ENCODE measurements around the gene SCARF1. TPM values are rescaled to one million over a fixed set of nuclear protein-coding genes. Genes with fewer than 3 reads are reported as not detected.

Gene SCARF1
- total RNA-seq, 1 donor from 2014 or later: 289 TPM

DNA sequence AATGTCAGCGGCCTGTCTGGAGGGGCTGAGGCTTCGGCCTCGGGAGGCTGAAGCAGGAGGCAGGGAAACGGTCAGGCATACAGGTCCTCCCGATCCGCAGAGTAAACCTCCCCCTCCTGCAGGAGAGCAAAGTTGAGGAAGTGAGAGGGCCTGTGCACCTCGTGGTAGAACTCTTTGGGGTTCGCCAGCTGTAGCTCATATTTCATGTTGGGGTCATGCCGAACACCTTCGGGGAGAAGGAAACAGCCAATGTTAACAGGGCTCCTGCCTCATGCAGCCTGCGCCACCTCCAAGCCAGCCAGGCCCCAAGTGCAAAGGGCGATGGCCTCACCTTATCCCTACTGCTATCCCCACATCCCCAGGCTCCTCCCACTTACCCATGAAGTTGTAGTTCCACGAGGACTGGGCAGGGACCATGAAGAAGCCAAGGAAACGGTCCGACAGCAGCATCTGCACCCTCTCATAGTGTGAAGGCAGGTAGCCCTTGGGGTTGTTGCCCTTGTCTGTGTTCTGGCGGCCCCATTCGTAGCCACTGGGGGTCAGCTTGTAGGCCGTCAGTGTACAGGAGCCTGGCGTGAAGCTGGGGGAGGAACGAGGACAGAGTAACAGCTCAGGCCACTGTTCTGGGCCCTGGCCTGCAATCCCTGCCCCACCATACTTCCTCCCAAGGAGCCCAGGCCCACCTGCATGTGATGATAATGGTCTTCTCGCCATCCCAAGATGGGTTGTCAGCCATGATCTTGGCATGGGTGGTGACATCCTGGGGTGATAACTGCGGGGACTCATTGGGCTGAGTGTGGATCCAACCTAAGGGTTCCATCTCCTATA is 5.4 kb upstream of the SCARF1 start:
- Mint-ChIP-seq H3K4me3 (ENCODE audit: unreplicated experiment) (no peak overlapping the region), H3K9me3 (ENCODE audit: unreplicated experiment) (no peaks in the 10 kb centered on the region), H3K27me3 (ENCODE audit: unreplicated experiment) (peaks cover 8% of the 10 kb centered on the region), H3K27ac (ENCODE audit: unreplicated experiment) (no peak overlapping the region), H3K36me3 (ENCODE audit: low read depth, unreplicated experiment) (peaks cover 30% of the 10 kb centered on the region), H3K4me1 (ENCODE audit: unreplicated experiment) (peaks cover 17% of the 10 kb centered on the region)
- TF ChIP-seq, protein P1, sequence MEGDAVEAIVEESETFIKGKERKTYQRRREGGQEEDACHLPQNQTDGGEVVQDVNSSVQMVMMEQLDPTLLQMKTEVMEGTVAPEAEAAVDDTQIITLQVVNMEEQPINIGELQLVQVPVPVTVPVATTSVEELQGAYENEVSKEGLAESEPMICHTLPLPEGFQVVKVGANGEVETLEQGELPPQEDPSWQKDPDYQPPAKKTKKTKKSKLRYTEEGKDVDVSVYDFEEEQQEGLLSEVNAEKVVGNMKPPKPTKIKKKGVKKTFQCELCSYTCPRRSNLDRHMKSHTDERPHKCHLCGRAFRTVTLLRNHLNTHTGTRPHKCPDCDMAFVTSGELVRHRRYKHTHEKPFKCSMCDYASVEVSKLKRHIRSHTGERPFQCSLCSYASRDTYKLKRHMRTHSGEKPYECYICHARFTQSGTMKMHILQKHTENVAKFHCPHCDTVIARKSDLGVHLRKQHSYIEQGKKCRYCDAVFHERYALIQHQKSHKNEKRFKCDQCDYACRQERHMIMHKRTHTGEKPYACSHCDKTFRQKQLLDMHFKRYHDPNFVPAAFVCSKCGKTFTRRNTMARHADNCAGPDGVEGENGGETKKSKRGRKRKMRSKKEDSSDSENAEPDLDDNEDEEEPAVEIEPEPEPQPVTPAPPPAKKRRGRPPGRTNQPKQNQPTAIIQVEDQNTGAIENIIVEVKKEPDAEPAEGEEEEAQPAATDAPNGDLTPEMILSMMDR (IDR thresholded peaks at IDR 0.05; ENCODE audit: unreplicated experiment): no peak
- DNase-seq (ENCODE audit: low spot score): no peak

GRCh38 chr17:1649844-1650501 is 4.4 kb upstream of the SCARF1 start, which contains the start of gene RILP:
Gene RILP, minus strand, starts transcription at chr17:1649866. Its CDS starts 62 bp downstream, at chr17:1649804.
- Mint-ChIP-seq H3K36me3 (ENCODE audit: low read depth, unreplicated experiment) (peaks cover 25% of the 10 kb centered on the region), H3K4me1 (ENCODE audit: unreplicated experiment) (peaks cover 25% of the 10 kb centered on the region), H3K27ac (ENCODE audit: unreplicated experiment) (no peak within 1 kb of the TSS), H3K27me3 (ENCODE audit: unreplicated experiment) (peaks cover 12% of the 10 kb centered on the region), H3K9me3 (ENCODE audit: unreplicated experiment) (no peaks in the 10 kb centered on the region), H3K4me3 (ENCODE audit: unreplicated experiment) (peak within 1 kb of the TSS; percentile 56)
- TF ChIP-seq, protein P1 (IDR thresholded peaks at IDR 0.05; ENCODE audit: unreplicated experiment): no peak
- no peak for DNase-seq (ENCODE audit: low spot score)

- peak; percentile 99 for DNase-seq (ENCODE audit: low spot score)
- Mint-ChIP-seq H3K27ac (ENCODE audit: unreplicated experiment) (no peak overlapping the region), H3K4me1 (ENCODE audit: unreplicated experiment) (peaks cover 31% of the 10 kb centered on the region), H3K27me3 (ENCODE audit: unreplicated experiment) (peaks cover 17% of the 10 kb centered on the region), H3K4me3 (ENCODE audit: unreplicated experiment) (no peak overlapping the region), H3K9me3 (ENCODE audit: unreplicated experiment) (no peaks in the 10 kb centered on the region), H3K36me3 (ENCODE audit: low read depth, unreplicated experiment) (peaks cover 25% of the 10 kb centered on the region)
- TF ChIP-seq, protein P1 (IDR thresholded peaks at IDR 0.05; ENCODE audit: unreplicated experiment): peak; percentile 87
These were observed 3.7 kb upstream of the SCARF1 start for GRCh38 chr17:1648963-1649843.

DNA sequence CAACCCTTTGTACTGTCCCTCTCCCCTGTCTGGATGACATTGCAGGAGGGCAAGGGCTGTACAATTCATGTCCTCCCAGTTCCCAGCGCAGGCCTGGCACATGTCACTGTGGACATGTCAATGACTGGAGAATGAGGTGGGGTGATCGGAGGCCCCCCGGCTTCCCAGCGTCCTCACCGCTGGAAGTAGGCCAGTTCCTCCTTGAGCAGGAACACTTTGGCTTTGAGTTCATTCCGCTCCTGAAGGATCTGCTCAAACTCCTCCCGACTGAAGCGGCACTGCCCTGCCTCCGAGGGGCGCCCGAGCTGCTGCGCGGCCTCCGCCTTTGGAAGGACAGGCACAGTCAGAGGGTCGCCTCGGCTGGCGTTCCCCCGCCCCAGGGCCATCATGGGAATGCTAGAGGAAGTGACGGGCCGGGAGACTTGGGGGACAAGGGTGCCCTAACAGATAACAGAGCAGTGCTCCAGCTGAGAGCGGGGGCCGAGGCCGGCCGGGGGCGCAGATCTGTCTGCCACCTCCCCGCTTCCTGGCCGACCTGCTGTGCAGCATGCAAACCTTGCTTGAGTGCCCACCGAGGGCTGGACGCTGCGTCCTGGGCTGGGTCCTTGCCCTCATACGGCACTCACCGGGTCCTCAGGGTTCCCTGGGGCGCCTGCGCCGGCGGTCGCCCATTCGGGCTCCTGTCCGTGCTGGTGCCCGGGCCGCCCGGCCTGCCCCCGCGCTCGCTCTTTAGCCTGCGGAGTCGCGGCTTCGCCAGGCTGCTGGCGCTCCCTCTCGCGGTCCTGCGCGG is 2.8 kb upstream of the SCARF1 start:
- Mint-ChIP-seq H3K4me1 (ENCODE audit: unreplicated experiment) (peaks cover 34% of the 10 kb centered on the region), H3K36me3 (ENCODE audit: low read depth, unreplicated experiment) (peaks cover 21% of the 10 kb centered on the region), H3K4me3 (ENCODE audit: unreplicated experiment) (peak overlapping the region; percentile 69), H3K9me3 (ENCODE audit: unreplicated experiment) (no peaks in the 10 kb centered on the region), H3K27me3 (ENCODE audit: unreplicated experiment) (peaks cover 16% of the 10 kb centered on the region), H3K27ac (ENCODE audit: unreplicated experiment) (no peak overlapping the region)
- DNase-seq (ENCODE audit: low spot score): peak; percentile 46
- TF ChIP-seq, protein P1 (IDR thresholded peaks at IDR 0.05; ENCODE audit: unreplicated experiment): no peak
